ENCODE measurements around the gene SCAPER. TPM values are rescaled to one million over a fixed set of nuclear protein-coding genes. Genes with fewer than 3 reads are reported as not detected.
"Not testable (repeated sequence)": the region's sequence is repeated elsewhere in the genome, so short reads cannot be mapped to it uniquely, and the experiment has no call there.

Gene SCAPER
- total RNA-seq, 1 donor from 2014 or later, result 22.8 TPM

DNA sequence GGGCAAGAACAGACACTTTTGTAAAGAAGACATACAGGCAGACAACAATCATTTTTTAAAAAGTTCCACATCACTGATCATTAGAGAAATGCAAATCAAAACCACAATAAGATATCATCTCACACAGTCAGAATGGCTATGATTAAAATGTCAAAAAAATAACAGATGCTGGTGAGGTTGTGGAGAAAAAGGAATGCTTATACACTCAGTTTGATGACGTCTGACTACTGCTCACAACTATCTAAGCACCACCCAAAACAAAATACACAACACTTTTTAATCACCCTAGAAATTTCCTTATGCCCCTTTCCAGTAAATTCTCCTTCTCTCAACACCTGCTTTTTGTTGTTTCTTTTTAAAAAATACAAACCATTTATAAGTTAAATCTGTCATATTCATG lies 339.8 kb downstream of the SCAPER start:
- Mint-ChIP-seq H3K4me1 (ENCODE audit: low read depth) (no peaks in the 10 kb centered on the region), H3K9me3 (peaks cover 13% of the 10 kb centered on the region), H3K27me3 (ENCODE audit: low read depth) (peaks cover 5% of the 10 kb centered on the region), H3K36me3 (ENCODE audit: low read depth) (no peaks in the 10 kb centered on the region), H3K4me3 (ENCODE audit: low read depth) (no peak overlapping the region), H3K27ac (no peak overlapping the region)
- intact Hi-C loops (cut with micrococcal nuclease), result no loop called here
- DNase-seq (ENCODE audit: low spot score), result no peak

DNA sequence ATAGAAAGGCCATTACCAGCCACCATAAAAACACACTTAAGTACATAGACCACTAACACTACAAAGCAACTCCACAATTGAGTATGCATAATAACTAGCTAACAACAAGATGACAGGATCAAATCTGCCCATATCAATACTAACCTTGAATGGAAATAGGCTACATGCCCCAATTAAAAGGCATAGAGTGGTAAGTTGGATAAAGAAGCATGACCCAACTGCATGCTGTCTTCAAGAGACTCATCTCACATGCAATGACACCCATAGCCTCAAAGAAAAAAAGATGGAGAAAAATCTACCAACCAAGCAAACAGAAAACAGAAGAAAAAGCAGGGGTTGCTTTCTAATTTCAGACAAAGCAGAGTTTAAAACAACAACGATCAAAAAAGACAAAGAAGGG lies 349.9 kb downstream of the SCAPER start:
- H3K27me3 Mint-ChIP-seq (ENCODE audit: low read depth), result no peaks in the 10 kb centered on the region
- intact Hi-C loops (cut with micrococcal nuclease), result no loop called here
- DNase-seq (ENCODE audit: low spot score), result no peak
- no peak overlapping the region for H3K4me3 Mint-ChIP-seq (ENCODE audit: low read depth)
- no peaks in the 10 kb centered on the region for H3K36me3 Mint-ChIP-seq (ENCODE audit: low read depth)
- H3K4me1 Mint-ChIP-seq (ENCODE audit: low read depth), result peaks cover 8% of the 10 kb centered on the region
- H3K9me3 Mint-ChIP-seq, result peaks cover 7% of the 10 kb centered on the region
- H3K27ac Mint-ChIP-seq, result no peak overlapping the region

DNA sequence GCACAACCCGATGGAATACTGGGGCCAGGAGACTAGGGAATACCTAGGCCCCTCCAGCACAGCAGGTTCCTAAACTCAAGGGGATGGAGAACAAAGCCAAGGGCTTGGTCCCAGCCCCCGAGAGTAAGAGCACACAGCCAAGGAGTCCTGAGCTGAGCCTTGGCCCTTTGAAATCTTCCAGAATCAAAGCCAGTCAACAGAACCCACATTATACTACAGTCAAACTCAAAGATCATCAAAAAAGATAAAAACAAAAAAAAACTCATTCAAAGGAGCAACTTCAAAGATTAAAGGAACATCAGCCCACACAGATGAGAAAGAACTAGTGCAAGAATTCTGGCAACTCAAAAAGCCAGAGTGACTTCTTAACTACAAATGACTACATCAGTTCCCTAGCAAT lies 351.6 kb downstream of the SCAPER start:
- no peak overlapping the region for H3K4me3 Mint-ChIP-seq (ENCODE audit: low read depth)
- DNase-seq (ENCODE audit: low spot score), result no peak
- intact Hi-C loops (cut with micrococcal nuclease), result no loop called here

DNA sequence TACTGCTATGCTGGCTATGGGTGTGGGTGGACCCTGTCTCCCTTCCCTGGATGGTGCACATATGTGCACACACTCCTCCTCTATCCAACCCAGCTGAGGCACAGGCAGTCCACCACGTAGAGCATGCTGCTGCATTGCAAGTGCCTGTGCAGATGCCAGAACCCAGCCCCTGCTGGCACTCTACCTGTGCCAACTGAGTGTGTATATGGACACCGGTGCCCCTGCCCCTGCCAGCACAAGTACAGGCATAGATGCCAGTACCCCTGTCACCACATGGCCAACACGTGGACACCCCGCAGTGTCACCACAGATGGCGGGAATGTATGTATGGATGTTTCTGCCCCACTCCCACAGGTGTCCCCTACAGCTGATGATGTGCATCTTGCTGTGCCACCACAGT lies 352.0 kb downstream of the SCAPER start:
- peaks cover 13% of the 10 kb centered on the region for H3K9me3 Mint-ChIP-seq
- H3K27me3 Mint-ChIP-seq (ENCODE audit: low read depth), result peaks cover 2% of the 10 kb centered on the region
- intact Hi-C loops (cut with micrococcal nuclease), result no loop called here
- DNase-seq (ENCODE audit: low spot score), result no peak
- H3K36me3 Mint-ChIP-seq (ENCODE audit: low read depth), result no peaks in the 10 kb centered on the region
- H3K4me3 Mint-ChIP-seq (ENCODE audit: low read depth), result no peak overlapping the region
- peaks cover 8% of the 10 kb centered on the region for H3K4me1 Mint-ChIP-seq (ENCODE audit: low read depth)
- no peak overlapping the region for H3K27ac Mint-ChIP-seq

More for the DNA sequence above, 351.6 kb downstream of the SCAPER start:
- H3K9me3 Mint-ChIP-seq, result peaks cover 13% of the 10 kb centered on the region
- no peaks in the 10 kb centered on the region for H3K27me3 Mint-ChIP-seq (ENCODE audit: low read depth)
- no peak overlapping the region for H3K27ac Mint-ChIP-seq
- peaks cover 8% of the 10 kb centered on the region for H3K4me1 Mint-ChIP-seq (ENCODE audit: low read depth)
- H3K36me3 Mint-ChIP-seq (ENCODE audit: low read depth), result no peaks in the 10 kb centered on the region

DNA sequence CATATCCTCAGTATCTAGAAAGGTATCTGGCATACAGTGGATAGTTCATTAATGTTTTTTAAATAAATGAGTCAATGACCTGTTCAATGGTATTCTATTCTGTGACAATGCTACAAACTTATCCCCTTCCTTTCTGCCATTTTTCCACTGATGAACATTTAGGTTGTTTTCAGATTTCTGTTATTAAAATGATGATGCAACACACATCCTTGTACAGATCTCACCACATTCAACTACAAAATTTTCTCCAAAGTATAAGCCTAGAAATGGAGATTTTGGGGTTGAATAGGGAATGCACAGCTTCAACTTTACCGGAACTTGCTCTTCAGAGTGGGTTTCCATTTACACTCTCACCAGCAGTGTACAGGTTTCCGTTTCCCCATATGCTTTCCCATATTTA lies 358.3 kb downstream of the SCAPER start:
- intact Hi-C loops (cut with micrococcal nuclease), result no loop called here
- no peaks in the 10 kb centered on the region for H3K36me3 Mint-ChIP-seq (ENCODE audit: low read depth)

DNA sequence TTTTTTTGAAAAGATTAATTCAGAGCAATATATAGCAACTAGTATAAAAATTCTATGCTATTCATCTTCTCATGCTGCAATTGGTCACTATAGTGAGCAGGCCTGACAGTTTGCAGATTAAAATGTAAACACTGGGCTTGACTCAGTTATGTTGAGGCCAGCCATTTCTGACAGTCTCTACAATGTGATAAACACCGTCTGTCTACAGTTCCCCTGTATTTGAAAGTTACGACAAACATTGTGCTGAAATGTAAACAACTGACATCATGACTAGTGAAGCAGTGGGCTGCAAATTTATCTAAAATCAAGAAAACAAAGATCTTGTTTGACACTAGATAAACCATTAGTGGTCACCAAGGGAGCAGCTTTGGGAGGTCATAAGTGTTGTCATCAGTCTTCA lies 371.1 kb downstream of the SCAPER start:
- H3K4me1 Mint-ChIP-seq (ENCODE audit: low read depth), result no peaks in the 10 kb centered on the region
- H3K9me3 Mint-ChIP-seq, result peaks cover 5% of the 10 kb centered on the region
- no peak overlapping the region for H3K27ac Mint-ChIP-seq
- no peak for DNase-seq (ENCODE audit: low spot score)
- no peaks in the 10 kb centered on the region for H3K36me3 Mint-ChIP-seq (ENCODE audit: low read depth)
- intact Hi-C loops (cut with micrococcal nuclease), result no loop called here
- no peak overlapping the region for H3K4me3 Mint-ChIP-seq (ENCODE audit: low read depth)
- no peaks in the 10 kb centered on the region for H3K27me3 Mint-ChIP-seq (ENCODE audit: low read depth)

More for the DNA sequence above, 358.3 kb downstream of the SCAPER start:
- no peak overlapping the region for H3K4me3 Mint-ChIP-seq (ENCODE audit: low read depth)
- H3K4me1 Mint-ChIP-seq (ENCODE audit: low read depth), result no peaks in the 10 kb centered on the region
- no peak overlapping the region for H3K27ac Mint-ChIP-seq
- no peak for DNase-seq (ENCODE audit: low spot score)
- peaks cover 8% of the 10 kb centered on the region for H3K9me3 Mint-ChIP-seq
- peaks cover 2% of the 10 kb centered on the region for H3K27me3 Mint-ChIP-seq (ENCODE audit: low read depth)

DNA sequence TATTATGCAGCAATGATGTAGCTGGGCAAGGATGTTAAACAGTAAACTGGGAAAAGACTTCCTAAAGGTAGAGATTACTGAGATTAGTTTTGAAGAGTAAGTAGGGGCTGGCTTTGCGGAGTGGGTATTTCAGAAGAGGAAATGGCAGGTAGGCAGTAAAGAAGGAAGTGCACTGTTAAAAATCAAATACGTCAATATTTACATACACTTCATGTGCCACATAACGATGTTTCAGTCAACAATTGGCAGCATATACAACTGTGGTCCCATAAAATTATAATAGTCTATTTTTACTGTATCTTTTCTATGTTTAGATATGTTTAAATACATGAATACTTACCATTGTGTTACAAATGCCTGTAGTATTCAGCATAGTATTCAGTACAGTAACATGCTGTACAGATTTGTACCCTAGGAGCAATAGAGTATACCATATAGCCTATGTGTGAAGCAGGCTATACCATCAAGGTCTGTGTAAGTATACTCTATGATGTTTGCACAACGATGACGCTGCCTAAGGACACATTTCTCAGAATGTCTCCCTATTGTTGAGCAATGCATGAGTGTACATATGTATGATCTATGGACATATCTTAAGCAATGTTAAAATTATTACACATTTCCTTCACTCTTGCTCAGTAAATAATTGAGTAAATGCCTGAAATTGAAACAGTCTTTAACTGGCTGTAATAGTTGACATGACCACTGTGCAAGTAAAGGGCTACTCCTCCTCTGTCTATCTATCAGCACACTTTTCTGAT lies 371.9 kb downstream of the SCAPER start:
- H3K36me3 Mint-ChIP-seq (ENCODE audit: low read depth), result no peaks in the 10 kb centered on the region
- DNase-seq (ENCODE audit: low spot score), result no peak
- no peak overlapping the region for H3K4me3 Mint-ChIP-seq (ENCODE audit: low read depth)
- H3K27ac Mint-ChIP-seq, result no peak overlapping the region
- H3K27me3 Mint-ChIP-seq (ENCODE audit: low read depth), result no peaks in the 10 kb centered on the region
- no peaks in the 10 kb centered on the region for H3K9me3 Mint-ChIP-seq
- H3K4me1 Mint-ChIP-seq (ENCODE audit: low read depth), result no peaks in the 10 kb centered on the region
- intact Hi-C loops (cut with micrococcal nuclease), result no loop called here

DNA sequence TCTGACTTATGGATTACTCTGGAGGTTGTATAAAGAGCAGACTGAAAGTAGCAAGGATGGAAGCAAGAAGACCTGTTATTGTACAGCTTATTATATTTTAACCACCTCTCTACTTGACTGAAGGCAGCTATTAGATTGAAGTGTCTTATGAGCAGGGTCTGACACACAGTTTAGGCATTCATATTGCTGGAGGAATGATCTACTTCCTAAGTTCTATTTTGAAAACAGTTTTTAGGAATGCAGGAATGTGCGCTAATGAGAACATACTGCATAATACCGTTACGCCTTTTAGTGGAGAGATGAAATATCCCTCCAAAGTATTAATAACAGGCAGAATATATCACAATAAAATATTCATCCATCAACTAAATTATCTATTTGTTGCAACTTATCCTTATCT lies 375.2 kb downstream of the SCAPER start:
- intact Hi-C loops (cut with micrococcal nuclease), result no loop called here

DNA sequence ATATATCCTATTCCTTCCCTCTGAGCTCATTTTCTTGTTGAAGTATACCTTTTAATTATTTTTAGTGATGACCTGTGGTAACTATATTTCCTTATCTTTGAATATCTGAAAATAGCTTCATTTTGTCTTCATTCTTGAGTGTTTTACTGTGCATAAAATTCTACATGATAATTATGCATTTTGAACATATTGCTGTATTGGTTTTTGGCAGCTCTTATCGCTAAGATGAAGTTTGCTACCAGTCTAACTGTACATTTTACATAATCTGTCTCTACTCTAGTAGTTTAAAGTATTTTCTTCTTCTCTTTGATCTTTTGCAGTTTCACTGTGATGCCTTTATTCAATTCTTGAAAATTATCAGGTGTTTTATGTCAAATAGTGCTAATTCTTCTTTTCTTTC lies 379.0 kb downstream of the SCAPER start:
- Mint-ChIP-seq H3K27ac (no peak overlapping the region), H3K4me3 (ENCODE audit: low read depth) (no peak overlapping the region), H3K27me3 (ENCODE audit: low read depth) (no peaks in the 10 kb centered on the region), H3K9me3 (no peaks in the 10 kb centered on the region), H3K36me3 (ENCODE audit: low read depth) (no peaks in the 10 kb centered on the region), H3K4me1 (ENCODE audit: low read depth) (no peaks in the 10 kb centered on the region)
- no peak for DNase-seq (ENCODE audit: low spot score)
- intact Hi-C loops (cut with micrococcal nuclease), result no loop called here

More for the DNA sequence above, 375.2 kb downstream of the SCAPER start:
- Mint-ChIP-seq H3K9me3 (no peaks in the 10 kb centered on the region), H3K36me3 (ENCODE audit: low read depth) (no peaks in the 10 kb centered on the region), H3K4me1 (ENCODE audit: low read depth) (no peaks in the 10 kb centered on the region), H3K4me3 (ENCODE audit: low read depth) (no peak overlapping the region), H3K27me3 (ENCODE audit: low read depth) (no peaks in the 10 kb centered on the region), H3K27ac (no peak overlapping the region)
- DNase-seq (ENCODE audit: low spot score), result no peak

DNA sequence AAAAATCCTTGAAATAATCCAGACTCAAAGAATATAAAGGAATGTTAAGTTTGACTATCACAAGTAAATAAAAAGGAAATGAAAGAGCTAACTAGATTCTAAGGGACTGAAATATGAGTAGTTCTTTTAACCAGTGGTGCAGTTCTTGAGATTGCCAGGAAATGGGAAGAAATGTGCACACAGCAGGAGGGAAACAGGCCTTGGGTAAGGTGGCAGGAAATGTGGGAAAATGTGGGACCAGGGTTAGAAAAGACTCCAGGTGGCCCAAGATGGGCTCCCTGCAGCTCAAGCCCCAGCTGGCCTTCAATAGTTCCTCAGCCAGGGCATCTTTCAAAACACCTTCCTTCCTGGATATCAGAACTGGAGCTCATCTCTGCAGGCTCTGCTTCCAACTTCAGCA lies 387.2 kb downstream of the SCAPER start:
- Mint-ChIP-seq H3K4me1 (ENCODE audit: low read depth) (no peaks in the 10 kb centered on the region), H3K9me3 (no peaks in the 10 kb centered on the region), H3K27ac (no peak overlapping the region), H3K36me3 (ENCODE audit: low read depth) (no peaks in the 10 kb centered on the region), H3K4me3 (ENCODE audit: low read depth) (no peak overlapping the region), H3K27me3 (ENCODE audit: low read depth) (no peaks in the 10 kb centered on the region)
- intact Hi-C loops (cut with micrococcal nuclease), result no loop called here
- no peak for DNase-seq (ENCODE audit: low spot score)

DNA sequence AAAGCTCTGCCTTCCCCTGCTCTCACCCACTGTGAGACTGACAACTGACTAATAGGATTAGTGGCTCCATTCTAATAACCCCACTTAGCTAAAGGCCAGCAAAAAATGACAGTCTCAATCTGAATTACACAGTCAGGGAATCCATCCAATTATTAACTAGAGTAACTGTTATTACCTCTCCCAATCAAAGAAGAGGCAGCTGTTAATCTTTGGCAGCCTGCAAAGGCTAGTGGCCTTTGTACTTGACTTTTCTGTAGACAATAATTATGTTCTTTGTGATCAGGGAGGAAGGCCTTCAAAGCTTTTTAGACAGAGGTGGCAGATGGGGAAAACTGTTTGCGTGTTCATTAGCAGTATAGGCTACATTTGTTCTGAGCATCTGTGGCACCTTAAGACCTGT lies 390.9 kb downstream of the SCAPER start:
- H3K27ac Mint-ChIP-seq, result no peak overlapping the region
- H3K36me3 Mint-ChIP-seq (ENCODE audit: low read depth), result no peaks in the 10 kb centered on the region
- H3K27me3 Mint-ChIP-seq (ENCODE audit: low read depth), result no peaks in the 10 kb centered on the region
- intact Hi-C loops (cut with micrococcal nuclease), result no loop called here
- no peaks in the 10 kb centered on the region for H3K4me1 Mint-ChIP-seq (ENCODE audit: low read depth)
- DNase-seq (ENCODE audit: low spot score), result no peak
- no peak overlapping the region for H3K4me3 Mint-ChIP-seq (ENCODE audit: low read depth)
- no peaks in the 10 kb centered on the region for H3K9me3 Mint-ChIP-seq

DNA sequence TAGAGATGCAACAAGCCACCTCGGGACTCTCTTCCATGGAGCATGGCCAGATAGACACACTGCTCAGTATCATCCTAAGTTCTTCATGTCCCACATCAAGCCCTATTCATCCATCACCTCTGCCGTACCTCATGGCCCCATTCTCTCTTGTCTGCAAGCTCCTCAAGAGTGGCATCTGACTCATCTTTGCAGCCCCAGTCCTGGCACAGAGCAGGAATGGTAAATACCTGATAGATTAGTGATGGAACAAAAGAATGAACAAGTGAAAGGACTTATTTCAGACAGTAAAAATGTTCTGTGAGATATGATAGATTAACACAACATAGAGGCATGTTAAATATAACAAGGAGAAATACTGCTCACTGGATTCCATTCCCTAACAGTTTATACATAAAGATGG lies 392.2 kb downstream of the SCAPER start:
- intact Hi-C loops (cut with micrococcal nuclease), result no loop called here
- Mint-ChIP-seq H3K27me3 (ENCODE audit: low read depth) (no peaks in the 10 kb centered on the region), H3K36me3 (ENCODE audit: low read depth) (no peaks in the 10 kb centered on the region), H3K9me3 (no peaks in the 10 kb centered on the region), H3K27ac (no peak overlapping the region), H3K4me1 (ENCODE audit: low read depth) (no peaks in the 10 kb centered on the region), H3K4me3 (ENCODE audit: low read depth) (no peak overlapping the region)
- no peak for DNase-seq (ENCODE audit: low spot score)

DNA sequence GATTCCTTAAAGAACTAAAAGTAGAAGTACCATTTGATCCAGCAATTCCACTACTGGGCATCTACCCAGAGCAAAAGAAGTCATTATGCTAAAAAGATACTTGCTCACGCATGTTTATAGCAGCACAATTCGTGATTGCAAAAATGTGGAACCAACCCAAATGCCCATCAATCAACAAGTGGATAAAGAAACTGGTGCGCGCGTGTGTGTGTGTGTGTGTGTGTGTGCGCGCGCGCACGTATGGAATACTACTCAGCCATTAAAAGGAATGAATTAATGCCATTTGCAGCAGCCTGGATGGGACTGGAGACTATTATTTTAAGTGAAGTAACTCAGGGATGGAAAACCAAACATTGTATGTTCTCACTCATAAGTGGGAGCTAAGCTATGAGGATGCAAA lies 394.5 kb downstream of the SCAPER start:
- H3K9me3 Mint-ChIP-seq; H3K27ac Mint-ChIP-seq; DNase-seq (ENCODE audit: low spot score); H3K4me3 Mint-ChIP-seq (ENCODE audit: low read depth); H3K36me3 Mint-ChIP-seq (ENCODE audit: low read depth); intact Hi-C loops (cut with micrococcal nuclease); H3K27me3 Mint-ChIP-seq (ENCODE audit: low read depth); H3K4me1 Mint-ChIP-seq (ENCODE audit: low read depth): not testable (repeated sequence)

DNA sequence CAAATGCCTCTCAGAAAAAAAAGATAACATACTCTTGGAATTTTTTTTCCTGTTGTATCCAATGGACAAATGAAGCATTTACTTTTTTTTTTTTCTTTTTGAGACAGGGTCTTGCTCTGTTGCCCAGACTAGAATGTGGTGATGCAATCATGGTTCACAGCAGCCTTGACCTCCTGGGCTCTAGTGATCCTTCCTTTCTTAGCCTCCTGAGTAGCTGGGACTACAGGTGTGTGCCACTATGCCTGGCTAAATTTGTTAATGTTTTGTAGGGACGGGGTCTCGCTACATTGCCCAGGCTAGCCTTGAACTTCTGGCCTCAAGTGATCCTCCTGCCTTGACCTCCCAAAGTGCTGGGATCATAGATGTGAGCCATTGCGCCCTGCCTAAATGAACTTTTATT lies 401.3 kb downstream of the SCAPER start:
- H3K27ac Mint-ChIP-seq, result no peak overlapping the region
- H3K9me3 Mint-ChIP-seq, result no peaks in the 10 kb centered on the region
- no peak overlapping the region for H3K4me3 Mint-ChIP-seq (ENCODE audit: low read depth)
- H3K27me3 Mint-ChIP-seq (ENCODE audit: low read depth), result no peaks in the 10 kb centered on the region
- intact Hi-C loops (cut with micrococcal nuclease), result no loop called here
- no peaks in the 10 kb centered on the region for H3K36me3 Mint-ChIP-seq (ENCODE audit: low read depth)
- DNase-seq (ENCODE audit: low spot score), result no peak
- H3K4me1 Mint-ChIP-seq (ENCODE audit: low read depth), result no peaks in the 10 kb centered on the region
